ENCODE data around the gene KRCC1.
"Not testable (repeated sequence)": the region's sequence is repeated elsewhere in the genome, so short reads cannot be mapped to it uniquely, and the experiment has no call there.

DNA sequence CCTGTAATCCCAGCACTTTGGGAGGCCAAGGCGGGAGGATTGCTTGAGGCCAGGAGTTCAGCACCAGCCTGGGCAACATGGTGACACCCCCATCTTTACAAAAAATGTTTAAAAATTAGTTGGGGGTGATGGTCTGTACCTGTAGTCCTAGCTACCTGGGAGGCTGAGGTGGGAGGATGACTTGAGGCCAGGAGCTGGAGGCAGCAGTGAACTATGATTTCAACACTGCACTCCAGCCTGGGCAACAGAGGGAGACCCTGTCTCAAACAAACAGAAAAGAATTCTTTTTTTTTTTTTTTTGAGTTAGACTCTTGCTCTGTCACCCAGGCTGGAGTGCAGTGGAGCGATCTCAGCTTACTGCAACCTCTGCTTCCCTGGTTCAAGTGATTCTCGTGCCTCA is 55.1 kb downstream of the KRCC1 start:
- TF ChIP-seq, protein P1, sequence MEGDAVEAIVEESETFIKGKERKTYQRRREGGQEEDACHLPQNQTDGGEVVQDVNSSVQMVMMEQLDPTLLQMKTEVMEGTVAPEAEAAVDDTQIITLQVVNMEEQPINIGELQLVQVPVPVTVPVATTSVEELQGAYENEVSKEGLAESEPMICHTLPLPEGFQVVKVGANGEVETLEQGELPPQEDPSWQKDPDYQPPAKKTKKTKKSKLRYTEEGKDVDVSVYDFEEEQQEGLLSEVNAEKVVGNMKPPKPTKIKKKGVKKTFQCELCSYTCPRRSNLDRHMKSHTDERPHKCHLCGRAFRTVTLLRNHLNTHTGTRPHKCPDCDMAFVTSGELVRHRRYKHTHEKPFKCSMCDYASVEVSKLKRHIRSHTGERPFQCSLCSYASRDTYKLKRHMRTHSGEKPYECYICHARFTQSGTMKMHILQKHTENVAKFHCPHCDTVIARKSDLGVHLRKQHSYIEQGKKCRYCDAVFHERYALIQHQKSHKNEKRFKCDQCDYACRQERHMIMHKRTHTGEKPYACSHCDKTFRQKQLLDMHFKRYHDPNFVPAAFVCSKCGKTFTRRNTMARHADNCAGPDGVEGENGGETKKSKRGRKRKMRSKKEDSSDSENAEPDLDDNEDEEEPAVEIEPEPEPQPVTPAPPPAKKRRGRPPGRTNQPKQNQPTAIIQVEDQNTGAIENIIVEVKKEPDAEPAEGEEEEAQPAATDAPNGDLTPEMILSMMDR (IDR thresholded peaks at IDR 0.05): not testable (repeated sequence)
- not testable (repeated sequence) for TF ChIP-seq POLR2A (IDR thresholded peaks at IDR 0.05)

All from heart left ventricle (tissue), 13 donors.